Spleen (tissue), 7 donors: ENCODE measurements around the gene PRDM16.

Experiments
- CTCF ChIP-seq, 11 experiments: fragments of 200-600 bp in 7 of 11; fragments of 450-650 bp in 4 of 11; sonication (generic) in 4 of 11; IDR thresholded peaks in 8 of 11; conservative IDR thresholded peaks in 3 of 11; 1 replicate in 7 of 11; 2 replicates in 4 of 11; pipeline versions ENCODE4 v1.4.0 to v1.8.0; 2016 to 2021; ENCODE audit warnings: antibody characterized with exemption in 11 of 11, inconsistent platforms in 4 of 11, mild to moderate bottlenecking in 1 of 11
- POLR2A ChIP-seq, 3 donors: fragments of 450-650 bp; IDR thresholded peaks; one replicate each; pipeline ENCODE4 v1.5.1; 2017; ENCODE audit warnings: antibody characterized with exemption in 3 of 3, mild to moderate bottlenecking in 1 of 3
- donor health status: DM: no; HTN: no; CAD: no; lungs with moderate emphysema.
- donor health status: DM: no; HTN: no; CAD: no.
- donor health status: DM: no; HTN: no; CAD: no.

- TF ChIP-seq POLR2A (IDR thresholded peaks at IDR 0.05): no peak
- TF ChIP-seq CTCF (IDR thresholded peaks at IDR 0.05 in 8 of 11, conservative IDR thresholded peaks at IDR 0.05 in 3 of 11): no peak
These were observed 272.4 kb downstream of the PRDM16 start for GRCh38 chr1:3341236-3341994.
